Erythroblast (primary cell): ENCODE results near the gene GPRIN3.

Experiments used
- GATA1 ChIP-seq: IDR thresholded peaks from 2 replicates; pipeline ENCODE4 v1.6.1; 2011; ENCODE audit warnings: low read depth, mild to moderate bottlenecking, control low read depth, low read length, moderate library complexity
- POLR2A ChIP-seq: IDR thresholded peaks from 2 replicates; pipeline ENCODE4 v1.6.1; 2011; ENCODE audit warnings: mild to moderate bottlenecking, low read length

DNA sequence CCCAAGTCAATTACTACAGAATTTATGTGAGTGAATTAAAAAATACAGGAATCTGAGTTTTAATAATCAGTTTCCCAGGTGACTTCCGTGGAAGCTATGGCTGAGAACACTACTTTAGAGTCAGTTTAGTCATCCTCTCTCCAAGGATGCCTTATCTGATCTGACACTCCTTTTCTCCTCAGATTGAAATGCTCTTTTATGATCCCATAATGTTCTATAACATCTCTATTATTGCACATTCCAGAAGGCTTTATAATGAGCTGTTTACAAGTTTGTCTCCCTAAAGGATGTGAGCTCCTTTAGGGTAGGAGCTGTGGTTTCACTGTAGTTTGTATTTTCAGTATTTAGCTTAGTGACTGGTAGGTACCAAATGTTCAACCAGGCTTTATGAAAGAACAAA lies 90.0 kb downstream of the GPRIN3 start:
- TF ChIP-seq POLR2A (no peak), GATA1 (no peak)
